LoVo (cell line): ENCODE data around the gene STAB1.

Experiments
- DNase-seq: peaks from one replicate; pipeline ENCODE4 v3.0.0-alpha.2; 2016; ENCODE audit warnings: low spot score

STAB1 gene

GRCh38 chr3:52458031-52458760 is 36.9 kb upstream of the STAB1 start:
- DNase-seq: no peak

DNA sequence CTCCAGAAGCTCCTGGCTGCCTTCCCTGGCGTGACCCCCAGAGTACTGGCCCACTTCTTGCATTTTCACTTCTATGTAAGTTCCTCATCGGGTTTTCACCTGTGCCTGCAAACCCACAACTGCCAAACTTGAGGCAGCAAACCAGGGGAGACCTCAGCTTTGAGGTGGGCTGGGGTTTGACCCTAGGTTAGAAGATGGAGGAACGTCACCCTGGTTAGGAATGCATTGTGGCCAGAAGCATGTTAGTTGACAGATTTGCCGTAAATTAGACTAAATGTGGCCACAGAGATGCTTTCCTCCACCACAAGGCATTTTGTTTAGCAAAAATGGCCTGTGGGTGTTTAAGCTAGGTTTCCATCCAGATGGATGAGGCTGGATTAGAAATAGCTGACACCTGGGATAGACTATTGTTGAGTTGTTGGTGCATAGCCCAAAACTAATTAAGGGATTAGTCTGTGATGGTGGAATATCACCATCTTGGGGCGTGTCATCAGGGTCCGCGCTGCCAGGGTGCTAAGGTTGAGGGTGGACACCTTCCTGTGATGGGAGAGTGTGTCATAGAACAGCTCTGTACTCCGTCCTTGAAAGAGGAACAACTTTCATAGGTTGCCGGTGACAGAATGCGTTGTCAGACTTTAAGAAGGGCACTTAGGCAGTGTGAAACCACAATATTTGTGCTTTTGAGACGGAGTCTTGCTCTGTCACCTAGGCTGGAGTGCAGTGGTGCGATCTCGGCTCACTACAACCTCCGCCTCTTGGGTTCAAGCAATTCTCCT is 36.2 kb upstream of the STAB1 start:
- DNase-seq: no peak

DNA sequence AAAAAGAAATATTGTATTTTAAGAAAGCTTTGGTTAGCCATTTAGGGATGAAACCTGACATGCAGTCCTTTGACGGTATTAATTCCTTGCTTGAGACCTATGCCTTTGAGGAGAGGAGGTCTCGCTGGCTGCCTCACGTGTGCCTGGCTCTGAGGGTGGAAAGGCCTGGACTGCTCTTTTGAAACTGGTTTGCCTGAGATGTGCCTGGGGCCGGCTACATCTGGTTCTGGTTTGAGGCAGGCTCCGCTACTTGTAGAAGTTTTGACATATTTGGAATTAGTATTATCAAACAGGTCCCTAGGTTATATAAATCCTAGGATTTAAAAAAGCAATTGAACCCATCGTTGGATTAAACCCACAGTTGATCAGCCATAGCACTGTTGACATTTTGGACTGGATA is 33.3 kb upstream of the STAB1 start:
- no peak for DNase-seq

- DNase-seq: no peak
These were observed 31.7 kb upstream of the STAB1 start for GRCh38 chr3:52463416-52463815.

- no peak for DNase-seq
These were observed 26.8 kb upstream of the STAB1 start for GRCh38 chr3:52468336-52468735.

- no peak for DNase-seq
These were observed 26.1 kb upstream of the STAB1 start for GRCh38 chr3:52469001-52469400.

GRCh38 chr3:52470920-52471319 is 24.2 kb upstream of the STAB1 start:
- DNase-seq: no peak

DNA sequence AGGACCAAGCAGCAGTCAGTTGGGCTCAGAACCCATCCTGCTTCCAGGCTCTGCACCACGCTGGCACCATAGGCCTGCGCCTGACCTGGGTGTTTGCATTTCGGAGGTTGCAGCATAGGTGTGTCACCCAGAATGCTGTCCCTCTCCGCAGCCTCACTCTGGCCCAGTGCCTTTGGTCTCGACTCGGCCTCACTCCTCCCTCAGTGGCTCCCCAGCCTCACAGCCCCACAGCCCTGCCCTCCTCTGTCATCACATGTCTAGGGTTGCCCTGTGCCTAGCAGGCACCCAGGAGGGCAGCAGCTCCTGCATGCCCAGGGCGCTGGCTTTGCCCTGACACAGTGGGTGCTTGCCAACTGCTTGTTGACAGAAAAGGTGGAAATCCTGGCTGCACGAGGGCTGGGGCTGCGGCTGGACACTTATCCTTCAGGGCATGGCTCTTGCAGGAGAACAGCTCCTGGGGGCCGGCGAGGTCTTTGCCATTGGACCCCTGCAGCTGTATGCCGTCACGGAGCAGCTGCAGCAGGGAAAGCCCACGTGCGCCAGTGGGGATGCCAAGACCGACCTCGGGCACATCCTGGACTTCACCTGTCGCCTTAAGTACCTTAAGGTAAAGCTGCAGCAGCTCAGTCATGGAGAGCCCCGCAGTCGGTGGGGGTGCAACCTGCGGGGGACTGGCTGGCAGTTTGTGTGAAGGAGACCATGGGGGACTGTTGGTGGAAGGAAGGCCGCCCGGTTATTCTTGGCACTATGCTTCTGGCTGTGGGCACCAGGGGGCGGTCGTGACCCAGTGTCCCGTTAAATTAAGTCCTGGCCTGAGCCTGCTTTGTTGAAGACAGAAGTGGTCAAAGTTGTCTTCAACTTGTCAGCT is 23.5 kb upstream of the STAB1 start:
- DNase-seq: no peak

DNA sequence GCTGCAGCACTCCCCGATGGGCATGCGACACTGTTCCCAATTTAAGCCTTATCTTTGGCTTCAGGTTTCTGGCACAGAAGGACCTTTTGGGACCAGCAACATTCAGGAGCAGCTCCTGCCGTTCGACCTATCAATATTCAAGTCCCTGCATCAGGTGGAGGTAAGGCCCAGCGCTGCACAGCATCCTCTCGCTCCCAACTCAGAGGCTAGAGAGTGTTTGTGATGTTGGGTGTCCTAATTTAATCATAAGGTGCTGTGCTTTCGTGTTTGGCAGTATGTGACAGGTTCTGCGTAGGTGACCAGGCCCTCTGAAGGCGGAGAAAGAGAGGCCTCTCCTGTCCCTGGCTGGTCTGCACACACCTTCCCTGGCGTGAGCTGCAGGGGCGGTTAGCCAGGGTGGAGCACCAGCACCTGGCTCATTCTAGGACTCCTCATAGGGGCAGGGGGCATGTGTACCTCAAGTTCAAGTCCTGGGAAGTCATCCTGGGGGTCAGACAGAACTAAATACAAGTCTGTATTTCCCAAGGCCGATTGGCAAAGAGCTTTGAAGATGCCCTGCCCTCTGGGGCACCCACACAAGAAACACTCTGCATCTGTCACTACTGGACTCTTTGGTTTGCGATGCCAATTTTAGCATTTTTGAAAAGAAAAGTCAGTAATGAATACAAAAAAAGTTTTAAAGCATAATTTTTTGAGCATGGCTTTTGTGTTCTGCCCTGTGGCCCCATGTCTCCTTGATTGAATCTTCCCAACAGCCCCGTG is 22.7 kb upstream of the STAB1 start:
- DNase-seq: no peak

DNA sequence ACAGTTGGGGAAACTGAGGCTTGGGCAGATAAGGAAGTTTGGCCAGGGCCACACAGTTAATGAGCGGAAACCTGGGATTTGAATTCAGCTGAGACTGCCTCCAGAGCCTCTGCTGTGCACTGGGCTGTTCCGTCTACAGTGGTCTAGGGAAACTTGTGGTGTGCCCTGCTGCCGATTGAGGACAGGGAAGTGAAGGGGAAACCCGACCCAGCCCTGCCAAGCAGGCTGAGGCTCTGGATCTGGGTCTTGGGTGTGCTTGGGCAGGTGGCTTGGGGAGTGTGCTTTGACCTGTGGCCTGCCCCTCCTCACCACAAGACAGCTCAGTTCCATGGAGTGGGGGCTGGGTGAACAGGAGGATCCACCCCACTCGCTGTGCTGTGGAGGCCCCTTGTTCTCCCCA is 22.1 kb upstream of the STAB1 start:
- no peak for DNase-seq

DNA sequence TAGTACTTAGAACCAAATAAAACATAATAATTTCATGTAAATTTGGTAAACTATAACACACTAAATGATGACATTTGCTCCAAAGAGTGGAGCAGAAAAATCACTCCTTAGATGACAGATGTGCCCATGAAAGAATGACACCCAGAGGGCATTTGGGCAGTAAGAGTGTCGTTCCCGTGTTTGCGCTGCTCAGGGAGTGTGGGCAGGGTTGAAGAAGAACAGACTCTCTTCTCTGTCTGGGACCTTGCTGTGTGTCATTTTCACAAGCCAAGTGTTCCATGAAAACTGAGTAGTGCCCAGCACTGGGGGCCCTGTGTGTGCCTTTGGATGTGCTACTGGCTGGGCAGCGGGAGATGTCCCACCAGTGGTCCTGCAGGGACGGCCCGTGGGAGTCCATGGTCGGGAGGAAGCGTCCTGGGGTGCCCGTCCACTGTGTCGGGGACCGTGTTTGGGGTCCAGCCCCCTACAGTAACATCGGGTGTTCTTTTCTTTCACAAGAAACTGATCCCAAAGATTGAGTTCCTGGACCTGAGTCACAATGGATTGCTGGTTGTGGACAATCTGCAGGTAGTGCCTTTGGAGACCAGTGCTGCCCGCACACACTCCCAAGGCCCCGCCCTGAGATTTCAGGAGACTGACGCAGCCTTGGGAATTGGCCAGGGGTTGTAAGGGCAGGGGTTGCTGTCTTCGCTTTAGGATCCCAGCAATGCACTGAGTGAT is 17.9 kb upstream of the STAB1 start:
- no peak for DNase-seq

GRCh38 chr3:52477796-52478095 is 17.4 kb upstream of the STAB1 start:
- DNase-seq: no peak

GRCh38 chr3:52479037-52479876 is 15.9 kb upstream of the STAB1 start:
- no peak for DNase-seq

GRCh38 chr3:52479877-52480575 is 15.1 kb upstream of the STAB1 start:
- no peak for DNase-seq

- DNase-seq: no peak
These were observed 14.1 kb upstream of the STAB1 start for GRCh38 chr3:52480768-52481715.

DNA sequence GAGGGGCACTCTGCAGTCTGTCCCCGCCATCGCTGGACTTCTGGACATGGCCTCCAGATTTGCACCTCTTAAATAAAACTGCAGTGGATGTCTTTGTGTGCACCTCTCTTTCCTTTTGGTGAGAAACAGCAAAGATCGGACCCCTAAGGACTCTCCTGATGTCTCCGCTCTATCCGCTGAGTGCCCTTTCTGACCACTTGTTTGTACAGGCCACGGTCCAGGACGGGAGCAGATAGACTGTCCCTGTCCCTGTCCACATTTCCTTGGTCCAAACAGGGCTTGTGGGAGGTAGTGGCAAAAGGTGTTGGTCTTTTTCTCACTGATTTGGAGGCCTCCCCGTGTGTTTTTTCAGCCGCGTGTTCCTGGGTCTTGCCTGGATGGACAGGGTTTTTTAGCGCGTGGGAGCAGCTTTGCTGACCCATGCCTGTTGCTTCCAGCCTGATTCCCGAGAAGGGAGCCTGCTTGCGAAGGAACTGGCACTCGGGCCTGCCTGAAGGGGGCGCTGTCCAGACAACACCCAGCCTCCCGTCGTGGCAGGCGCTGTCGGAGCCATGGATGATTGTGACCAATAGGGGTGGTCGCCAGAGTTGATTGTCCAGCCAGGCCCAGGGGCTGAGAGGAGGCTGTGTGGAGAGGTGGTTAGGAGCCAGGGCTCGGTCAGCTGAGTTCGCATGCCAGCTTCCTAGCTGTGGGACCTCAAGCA is 13.2 kb upstream of the STAB1 start:
- DNase-seq: no peak

GRCh38 chr3:52483081-52483480 is 12.1 kb upstream of the STAB1 start:
- DNase-seq: no peak
